Measurements from ENCODE around the gene TIPARP.

DNA sequence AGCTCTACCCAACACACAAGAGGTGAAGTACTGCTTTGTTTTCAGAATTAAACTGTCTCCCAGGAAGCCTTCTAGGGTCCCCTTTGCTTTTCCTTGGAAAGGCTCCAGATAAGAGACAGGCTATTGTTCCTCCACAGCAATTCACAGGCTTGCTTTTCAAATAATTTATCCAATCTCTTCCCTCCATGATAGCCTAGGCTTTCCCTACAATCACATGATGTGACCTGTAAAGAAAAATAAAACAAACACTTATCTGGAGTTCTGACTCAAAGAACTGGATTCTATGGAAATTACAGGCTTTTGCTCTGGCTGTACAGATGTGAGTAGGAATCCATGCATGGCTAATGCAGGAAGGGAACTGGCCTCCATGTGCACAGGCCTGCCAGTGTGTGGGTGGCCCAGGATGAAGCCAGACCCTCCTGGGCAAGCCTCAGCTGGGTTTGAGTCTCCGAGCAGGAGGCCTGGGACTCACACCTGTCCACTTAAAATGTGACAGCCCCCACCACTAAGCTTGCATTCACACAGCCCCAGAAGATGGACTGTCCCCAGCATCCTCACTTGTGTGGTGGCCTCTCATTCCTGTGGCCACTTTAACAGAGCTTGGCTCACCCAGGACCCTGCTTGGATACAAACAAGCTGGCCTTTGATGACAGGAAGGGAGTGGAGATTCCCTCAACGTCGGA, 75.9 kb downstream of the TIPARP start:
- TF ChIP-seq EZH2 (IDR thresholded peaks at IDR 0.05; ENCODE audit: low read depth), result no peak
- TF ChIP-seq, protein P1, sequence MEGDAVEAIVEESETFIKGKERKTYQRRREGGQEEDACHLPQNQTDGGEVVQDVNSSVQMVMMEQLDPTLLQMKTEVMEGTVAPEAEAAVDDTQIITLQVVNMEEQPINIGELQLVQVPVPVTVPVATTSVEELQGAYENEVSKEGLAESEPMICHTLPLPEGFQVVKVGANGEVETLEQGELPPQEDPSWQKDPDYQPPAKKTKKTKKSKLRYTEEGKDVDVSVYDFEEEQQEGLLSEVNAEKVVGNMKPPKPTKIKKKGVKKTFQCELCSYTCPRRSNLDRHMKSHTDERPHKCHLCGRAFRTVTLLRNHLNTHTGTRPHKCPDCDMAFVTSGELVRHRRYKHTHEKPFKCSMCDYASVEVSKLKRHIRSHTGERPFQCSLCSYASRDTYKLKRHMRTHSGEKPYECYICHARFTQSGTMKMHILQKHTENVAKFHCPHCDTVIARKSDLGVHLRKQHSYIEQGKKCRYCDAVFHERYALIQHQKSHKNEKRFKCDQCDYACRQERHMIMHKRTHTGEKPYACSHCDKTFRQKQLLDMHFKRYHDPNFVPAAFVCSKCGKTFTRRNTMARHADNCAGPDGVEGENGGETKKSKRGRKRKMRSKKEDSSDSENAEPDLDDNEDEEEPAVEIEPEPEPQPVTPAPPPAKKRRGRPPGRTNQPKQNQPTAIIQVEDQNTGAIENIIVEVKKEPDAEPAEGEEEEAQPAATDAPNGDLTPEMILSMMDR (conservative IDR thresholded peaks at IDR 0.05), result no peak
